GM12873 (cell line): ENCODE data around the gene EIF4E1B.

Source experiments
- TF ChIP-seq, protein P1 (sequence below): IDR thresholded peaks from 2 replicates; pipeline ENCODE4 v1.5.1; 2012; ENCODE audit warnings: low read depth, mild to moderate bottlenecking, moderate library complexity, low read length, control low read depth; ENCODE audit not compliant: insufficient read depth; ENCODE audit errors: missing control alignments

Gene EIF4E1B

DNA sequence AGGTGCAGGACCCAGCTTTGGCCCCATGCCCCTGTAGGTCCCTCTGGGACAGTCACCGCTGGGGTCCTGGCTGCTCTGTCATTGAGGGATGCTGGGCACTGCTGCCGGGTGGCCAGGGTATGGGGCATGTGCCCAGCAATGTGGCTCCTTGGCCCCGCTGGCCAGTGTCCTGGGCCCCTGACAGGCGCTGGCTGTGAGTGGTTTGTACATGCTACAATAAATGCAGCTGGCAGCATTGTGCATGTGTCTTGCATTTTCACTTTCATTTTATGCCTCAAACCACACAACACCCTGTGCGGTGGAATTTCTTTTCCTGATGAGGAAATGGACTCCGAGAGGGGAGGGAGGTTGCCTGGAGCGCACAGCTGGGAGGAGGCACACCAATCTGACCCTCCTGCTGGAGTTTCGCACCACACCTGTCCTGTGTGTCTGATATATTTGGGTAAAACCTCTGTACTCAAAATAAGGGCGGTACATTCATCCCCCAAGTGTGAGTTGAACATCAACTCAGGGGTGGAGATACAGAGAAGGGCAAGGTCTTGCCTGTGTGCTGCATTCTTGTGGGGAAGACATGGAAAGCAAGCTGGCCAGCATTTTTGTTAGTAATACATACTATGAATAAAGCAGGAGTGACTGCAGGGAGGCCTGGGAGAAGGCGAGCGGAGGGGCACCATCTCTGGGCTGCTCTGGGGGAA is 28.5 kb downstream of the EIF4E1B start:
- TF ChIP-seq, protein P1, sequence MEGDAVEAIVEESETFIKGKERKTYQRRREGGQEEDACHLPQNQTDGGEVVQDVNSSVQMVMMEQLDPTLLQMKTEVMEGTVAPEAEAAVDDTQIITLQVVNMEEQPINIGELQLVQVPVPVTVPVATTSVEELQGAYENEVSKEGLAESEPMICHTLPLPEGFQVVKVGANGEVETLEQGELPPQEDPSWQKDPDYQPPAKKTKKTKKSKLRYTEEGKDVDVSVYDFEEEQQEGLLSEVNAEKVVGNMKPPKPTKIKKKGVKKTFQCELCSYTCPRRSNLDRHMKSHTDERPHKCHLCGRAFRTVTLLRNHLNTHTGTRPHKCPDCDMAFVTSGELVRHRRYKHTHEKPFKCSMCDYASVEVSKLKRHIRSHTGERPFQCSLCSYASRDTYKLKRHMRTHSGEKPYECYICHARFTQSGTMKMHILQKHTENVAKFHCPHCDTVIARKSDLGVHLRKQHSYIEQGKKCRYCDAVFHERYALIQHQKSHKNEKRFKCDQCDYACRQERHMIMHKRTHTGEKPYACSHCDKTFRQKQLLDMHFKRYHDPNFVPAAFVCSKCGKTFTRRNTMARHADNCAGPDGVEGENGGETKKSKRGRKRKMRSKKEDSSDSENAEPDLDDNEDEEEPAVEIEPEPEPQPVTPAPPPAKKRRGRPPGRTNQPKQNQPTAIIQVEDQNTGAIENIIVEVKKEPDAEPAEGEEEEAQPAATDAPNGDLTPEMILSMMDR: no peak

DNA sequence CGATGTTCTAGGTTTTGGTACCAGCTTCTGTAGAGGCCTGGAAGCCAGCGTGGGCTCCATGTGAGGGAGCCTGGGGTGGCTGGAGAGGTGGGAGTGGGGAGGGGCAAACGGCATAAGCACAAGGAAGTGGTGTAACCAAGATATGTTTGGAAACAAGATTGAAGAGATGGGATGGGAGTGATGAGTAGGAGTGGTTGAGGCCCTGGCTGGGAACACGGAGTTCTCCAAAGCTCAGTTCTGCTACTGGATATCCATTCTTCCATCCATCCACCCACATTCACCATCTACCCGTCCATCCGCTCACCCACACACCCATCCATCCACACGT is 29.0 kb downstream of the EIF4E1B start:
- TF ChIP-seq, protein P1: no peak

GRCh38 chr5:176659860-176660461 is 29.5 kb downstream of the EIF4E1B start:
- TF ChIP-seq, protein P1: no peak

- TF ChIP-seq, protein P1: no peak
Measured at GRCh38 chr5:176660530-176660859, 30.0 kb downstream of the EIF4E1B start.

GRCh38 chr5:176660860-176661641 is 30.6 kb downstream of the EIF4E1B start:
- TF ChIP-seq, protein P1: peak; percentile 100

GRCh38 chr5:176661676-176662075 is 31.2 kb downstream of the EIF4E1B start:
- TF ChIP-seq, protein P1: no peak
